Epithelial cell of proximal tubule (primary cell): Measurements from ENCODE around the gene SLC25A36. TPM values are rescaled to one million over a fixed set of nuclear protein-coding genes. Genes with fewer than 3 reads are reported as not detected.
"Not testable (repeated sequence)": the region's sequence is repeated elsewhere in the genome, so short reads cannot be mapped to it uniquely, and the experiment has no call there.

Source experiments
- DNase-seq: peaks from one replicate; pipeline ENCODE4 v3.0.0-alpha.2; 2011; ENCODE audit warnings: low read depth
- H3K4me3 ChIP-seq: 2 replicates; pipeline ENCODE4 v1.5.1; 2011; ENCODE audit warnings: low read depth, mild to moderate bottlenecking, low read length
- CTCF ChIP-seq: conservative IDR thresholded peaks from 2 replicates; pipeline ENCODE4 v1.5.1; 2012; ENCODE audit warnings: low read depth, mild to moderate bottlenecking, low read length
- total RNA-seq: library from RNA; depleted of rRNA; stranded (reverse); fragments of >200 nt; gene quantifications from 2 replicates; pipeline ENCODE4 v1.2.3, GENCODE V29; 2015

The SLC25A36 gene
- total RNA-seq, 1 donor from 2014 or later, result 34.4 TPM

GRCh38 chr3:141009496-141009895 lies 67.9 kb downstream of the SLC25A36 start:
- H3K4me3 ChIP-seq, result no peak overlapping the region
- no peak for DNase-seq
- TF ChIP-seq CTCF, result no peak

- DNase-seq, result no peak
- no peak overlapping the region for H3K4me3 ChIP-seq
- peak; percentile 89 for TF ChIP-seq CTCF
Observed at GRCh38 chr3:141011232-141011996, 69.8 kb downstream of the SLC25A36 start.

GRCh38 chr3:141011997-141012262 lies 70.3 kb downstream of the SLC25A36 start:
- no peak overlapping the region for H3K4me3 ChIP-seq
- DNase-seq, result no peak
- TF ChIP-seq CTCF, result no peak

- H3K4me3 ChIP-seq, result no peak overlapping the region
- TF ChIP-seq CTCF, result no peak
- no peak for DNase-seq
Observed at GRCh38 chr3:141012571-141012970, 70.9 kb downstream of the SLC25A36 start.

- no peak for DNase-seq
Observed at GRCh38 chr3:141015481-141015880, 73.8 kb downstream of the SLC25A36 start.

GRCh38 chr3:141017366-141018322 lies 76.0 kb downstream of the SLC25A36 start:
- DNase-seq, H3K4me3 ChIP-seq: not testable (repeated sequence)

More at GRCh38 chr3:141015481-141015880, 73.8 kb downstream of the SLC25A36 start:
- no peak for TF ChIP-seq CTCF
- H3K4me3 ChIP-seq, result no peak overlapping the region

GRCh38 chr3:141019244-141019643 lies 77.6 kb downstream of the SLC25A36 start:
- TF ChIP-seq CTCF, result no peak
- DNase-seq, result no peak
- H3K4me3 ChIP-seq, result no peak overlapping the region
